ENCODE data around the gene TNFRSF25.
A peak's percentile ranks its signal among the peaks of the same experiment; 100 is the strongest.
"Not testable (repeated sequence)": the region's sequence is repeated elsewhere in the genome, so short reads cannot be mapped to it uniquely, and the experiment has no call there.

The TNFRSF25 gene

GRCh38 chr1:6470132-6471085, 4.4 kb upstream of the TNFRSF25 start:
- DNase-seq (ENCODE audit: low read depth) = no peak

- no peak for DNase-seq (ENCODE audit: low read depth)
Measured at GRCh38 chr1:6468729-6469461, 2.9 kb upstream of the TNFRSF25 start.

GRCh38 chr1:6467744-6468688, 2.0 kb upstream of the TNFRSF25 start:
- DNase-seq (ENCODE audit: low read depth) = no peak

GRCh38 chr1:6467224-6467623, 1.3 kb upstream of the TNFRSF25 start:
- DNase-seq (ENCODE audit: low read depth) = no peak

- no peak for DNase-seq (ENCODE audit: low read depth)
Measured at GRCh38 chr1:6466751-6467150, 778 bp upstream of the TNFRSF25 start.

GRCh38 chr1:6465461-6466005, 440 bp downstream of the TNFRSF25 start:
- no peak for DNase-seq (ENCODE audit: low read depth)

- no peak for DNase-seq (ENCODE audit: low read depth)
Measured at GRCh38 chr1:6464915-6465314, 1.1 kb downstream of the TNFRSF25 start.

- DNase-seq (ENCODE audit: low read depth) = no peak
Measured at GRCh38 chr1:6464514-6464836, 1.5 kb downstream of the TNFRSF25 start.

- DNase-seq (ENCODE audit: low read depth) = no peak
Measured at GRCh38 chr1:6463120-6463412, 2.9 kb downstream of the TNFRSF25 start.

GRCh38 chr1:6462412-6463119, 3.4 kb downstream of the TNFRSF25 start:
- no peak for DNase-seq (ENCODE audit: low read depth)

- DNase-seq (ENCODE audit: low read depth) = no peak
Measured at GRCh38 chr1:6461538-6462411, 4.2 kb downstream of the TNFRSF25 start.

GRCh38 chr1:6461051-6461530, 4.9 kb downstream of the TNFRSF25 start:
- no peak for DNase-seq (ENCODE audit: low read depth)

- DNase-seq (ENCODE audit: low read depth) = peak; percentile 73
Measured at GRCh38 chr1:6460301-6461050, 5.5 kb downstream of the TNFRSF25 start.

GRCh38 chr1:6459850-6460265, 6.1 kb downstream of the TNFRSF25 start:
- peak; percentile 32 for DNase-seq (ENCODE audit: low read depth)

- DNase-seq (ENCODE audit: low read depth) = no peak
Measured at GRCh38 chr1:6456800-6457466, 9.0 kb downstream of the TNFRSF25 start.

- not testable (repeated sequence) for DNase-seq (ENCODE audit: low read depth)
Measured at GRCh38 chr1:6455752-6456520, 10.0 kb downstream of the TNFRSF25 start.

GRCh38 chr1:6454856-6455751, 10.9 kb downstream of the TNFRSF25 start:
- no peak for DNase-seq (ENCODE audit: low read depth)

All from stimulated activated CD8-positive, alpha-beta memory T cell treated with anti-CD3 and anti-CD28 coated beads, Interleukin-12 subunit alpha, Interleukin-12 subunit beta, amount 100 ng/mL, for 1 hour (primary cell).